GM18526 (cell line): ENCODE measurements around the gene FILIP1L.

Experiments used
- POLR2A ChIP-seq: IDR thresholded peaks from 3 replicates; pipeline ENCODE4 v1.6.1; 2011; ENCODE audit not compliant: insufficient read length; ENCODE audit errors: extremely low read depth

The FILIP1L gene

GRCh38 chr3:100044369-100044768 is 69.9 kb downstream of the FILIP1L start:
- TF ChIP-seq POLR2A, result no peak

GRCh38 chr3:100043271-100043670 is 71.0 kb downstream of the FILIP1L start:
- no peak for TF ChIP-seq POLR2A

- TF ChIP-seq POLR2A, result no peak
Measured at GRCh38 chr3:100042166-100042981, 71.9 kb downstream of the FILIP1L start.

GRCh38 chr3:100041328-100041749 is 73.0 kb downstream of the FILIP1L start:
- TF ChIP-seq POLR2A, result no peak

- no peak for TF ChIP-seq POLR2A
Measured at GRCh38 chr3:100040451-100041225, 73.7 kb downstream of the FILIP1L start.

GRCh38 chr3:100039075-100039474 is 75.2 kb downstream of the FILIP1L start:
- TF ChIP-seq POLR2A, result no peak

- no peak for TF ChIP-seq POLR2A
Measured at GRCh38 chr3:100033903-100034471, 80.3 kb downstream of the FILIP1L start.

- no peak for TF ChIP-seq POLR2A
Measured at GRCh38 chr3:100033184-100033583, 81.1 kb downstream of the FILIP1L start.

GRCh38 chr3:100032243-100032642 is 82.1 kb downstream of the FILIP1L start:
- no peak for TF ChIP-seq POLR2A

GRCh38 chr3:100030914-100031425 is 83.3 kb downstream of the FILIP1L start:
- no peak for TF ChIP-seq POLR2A

- TF ChIP-seq POLR2A, result no peak
Measured at GRCh38 chr3:100030346-100030745, 84.0 kb downstream of the FILIP1L start.

GRCh38 chr3:100029689-100030088 is 84.6 kb downstream of the FILIP1L start:
- TF ChIP-seq POLR2A, result no peak

GRCh38 chr3:100029052-100029451 is 85.2 kb downstream of the FILIP1L start:
- TF ChIP-seq POLR2A, result no peak

- no peak for TF ChIP-seq POLR2A
Measured at GRCh38 chr3:100027321-100027720, 87.0 kb downstream of the FILIP1L start.

- TF ChIP-seq POLR2A, result no peak
Measured at GRCh38 chr3:100024520-100025303, 89.6 kb downstream of the FILIP1L start.
